Hematopoietic multipotent progenitor cell treated with erythropoietin and hydrocortisone succinate and interleukin-3 and kit ligand, for 4 days (in vitro differentiated cells): ENCODE data around the gene FCHSD2.
"Not testable (repeated sequence)": the region's sequence is repeated elsewhere in the genome, so short reads cannot be mapped to it uniquely, and the experiment has no call there.

Experiments
- DNase-seq: peaks from one replicate; pipeline ENCODE4 v3.0.0-alpha.2; 2015

Gene FCHSD2

DNA sequence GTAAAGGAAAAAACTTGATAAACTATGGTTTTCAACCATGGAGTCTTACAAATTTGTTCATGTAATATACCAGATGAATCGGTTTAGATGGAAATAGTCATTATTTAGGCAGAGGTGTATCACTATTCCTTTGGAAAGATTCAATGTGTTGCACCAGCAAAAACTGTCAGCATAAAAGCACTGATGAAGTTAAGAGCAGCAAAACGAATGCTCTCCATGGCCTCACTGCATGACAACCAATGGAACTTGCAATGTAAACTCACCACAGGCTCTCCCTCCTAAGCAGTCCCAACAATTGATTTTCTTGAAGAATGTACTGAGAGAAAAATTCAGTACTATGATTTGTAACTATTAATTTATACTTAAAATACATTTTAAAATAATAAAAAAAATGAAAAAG is 139.9 kb downstream of the FCHSD2 start:
- no peak for DNase-seq

GRCh38 chr11:73001615-73002014 is 140.5 kb downstream of the FCHSD2 start:
- DNase-seq = no peak

DNA sequence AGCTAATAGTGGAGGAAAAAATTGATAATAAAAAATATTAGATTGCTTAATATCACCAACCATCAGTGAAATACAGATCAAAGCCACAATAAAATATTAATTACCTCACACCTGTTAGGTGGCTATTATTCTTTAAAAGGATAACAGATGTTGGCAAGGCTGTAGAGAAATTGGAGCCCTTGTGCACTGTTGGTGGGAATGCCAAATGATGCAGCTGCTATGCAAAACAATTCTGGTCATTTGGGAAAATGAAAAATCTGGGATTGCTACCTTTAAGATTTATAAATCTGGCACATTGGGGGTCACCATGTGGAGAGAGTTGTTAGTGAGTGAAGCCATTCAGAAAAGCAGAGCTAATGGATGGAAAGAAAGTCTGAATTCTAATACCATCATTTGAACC is 143.4 kb downstream of the FCHSD2 start:
- no peak for DNase-seq

GRCh38 chr11:72996959-72997358 is 145.2 kb downstream of the FCHSD2 start:
- DNase-seq = peak; percentile 26

- DNase-seq = no peak
Measured at GRCh38 chr11:72989727-72990126, 152.4 kb downstream of the FCHSD2 start.

- no peak for DNase-seq
Measured at GRCh38 chr11:72988821-72989220, 153.3 kb downstream of the FCHSD2 start.

- DNase-seq = no peak
Measured at GRCh38 chr11:72985645-72986044, 156.5 kb downstream of the FCHSD2 start.

- no peak for DNase-seq
Measured at GRCh38 chr11:72984453-72985077, 157.6 kb downstream of the FCHSD2 start.

- DNase-seq = no peak
Measured at GRCh38 chr11:72983560-72983959, 158.6 kb downstream of the FCHSD2 start.

GRCh38 chr11:72981971-72982685 is 160.0 kb downstream of the FCHSD2 start:
- DNase-seq = no peak

DNA sequence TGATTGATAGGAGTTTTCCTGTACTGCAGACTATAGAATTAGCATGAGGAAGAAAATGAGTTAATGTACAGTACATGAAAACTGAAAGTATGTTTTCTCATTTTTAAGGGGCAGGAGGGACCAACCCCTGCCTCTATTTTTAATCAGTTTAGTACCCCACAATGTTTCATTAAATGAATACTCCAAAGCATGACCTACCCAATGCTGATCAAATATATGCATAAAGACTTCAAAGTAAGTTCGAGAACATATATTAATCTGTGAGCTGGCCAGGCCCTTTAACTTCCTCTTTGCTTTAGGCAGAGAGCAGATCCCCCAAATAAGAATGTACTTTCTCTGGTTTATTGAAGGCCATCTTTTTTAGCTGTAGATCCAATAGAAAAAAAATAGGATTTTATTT is 161.0 kb downstream of the FCHSD2 start:
- peak; percentile 59 for DNase-seq

GRCh38 chr11:72977782-72978181 is 164.3 kb downstream of the FCHSD2 start:
- not testable (repeated sequence) for DNase-seq

GRCh38 chr11:72976522-72976892 is 165.6 kb downstream of the FCHSD2 start:
- not testable (repeated sequence) for DNase-seq

- DNase-seq = peak; percentile 88
Measured at GRCh38 chr11:72975778-72976521, 166.2 kb downstream of the FCHSD2 start.

GRCh38 chr11:72974487-72975205 is 167.5 kb downstream of the FCHSD2 start:
- no peak for DNase-seq

DNA sequence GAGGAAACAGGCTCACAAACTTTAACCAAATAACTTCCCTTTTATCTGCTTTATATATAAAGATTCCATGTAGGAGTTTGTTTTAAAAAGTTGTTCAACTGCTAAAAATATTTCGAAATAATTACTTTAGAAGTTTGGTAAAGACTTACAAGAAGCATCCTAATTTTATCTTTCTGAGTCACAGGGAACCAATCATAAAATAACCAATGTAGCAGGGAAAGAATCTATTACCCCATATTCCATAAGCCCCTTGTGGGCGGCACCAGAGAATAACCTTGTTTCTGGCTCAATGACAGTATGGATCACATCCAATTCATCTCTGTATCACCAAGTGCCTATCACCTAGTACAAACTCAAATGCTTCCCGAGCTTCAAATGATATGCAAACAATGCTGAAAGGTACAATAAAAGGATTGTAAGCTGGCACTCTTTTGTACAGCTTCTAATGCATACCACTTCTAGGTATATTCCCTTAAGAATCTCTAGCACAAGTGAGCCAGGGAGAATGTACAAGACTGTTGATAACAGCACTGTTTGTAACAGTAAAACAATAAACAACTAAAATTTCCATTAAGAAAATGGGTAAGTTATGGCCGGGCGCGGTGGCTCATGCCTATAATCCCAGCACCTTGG is 169.5 kb downstream of the FCHSD2 start:
- no peak for DNase-seq

DNA sequence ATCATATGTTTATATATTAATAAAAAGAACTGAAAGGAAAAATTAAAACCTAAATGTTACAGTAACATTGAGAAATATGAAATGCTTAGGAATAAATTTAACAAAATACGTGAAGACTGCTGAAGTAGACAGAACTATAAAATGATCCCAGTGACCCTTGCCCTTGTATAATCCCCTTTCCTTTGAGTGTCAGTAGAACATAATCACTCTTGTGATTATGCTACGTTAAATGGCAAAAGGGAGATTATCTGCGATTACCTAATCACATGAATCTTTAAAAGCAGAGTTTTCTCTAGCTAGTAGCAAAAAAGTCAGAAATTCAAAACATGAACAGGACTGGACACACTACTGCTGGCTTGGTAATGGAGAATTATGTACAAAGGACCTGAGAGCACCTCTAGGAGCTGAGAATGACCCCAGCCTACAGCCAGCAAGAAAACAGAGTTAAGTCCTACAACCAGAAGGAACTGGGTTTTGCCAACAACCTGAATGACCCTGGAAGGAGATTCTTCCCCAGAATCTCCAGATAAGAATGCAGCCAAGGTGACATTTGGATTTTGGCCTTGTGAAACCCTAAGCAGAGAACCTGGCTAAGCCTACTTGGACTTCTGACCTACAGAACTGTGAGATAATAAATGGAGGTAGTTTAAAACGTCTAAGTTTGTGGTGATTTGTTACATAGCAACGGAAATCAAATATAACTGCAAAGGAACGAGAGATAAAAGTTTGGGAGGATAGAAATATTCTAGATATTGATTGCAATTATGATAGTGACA is 170.7 kb downstream of the FCHSD2 start:
- no peak for DNase-seq

GRCh38 chr11:72970557-72971118 is 171.5 kb downstream of the FCHSD2 start:
- DNase-seq = peak; percentile 43

- peak; percentile 90 for DNase-seq
Measured at GRCh38 chr11:72969894-72970335, 172.2 kb downstream of the FCHSD2 start.

- no peak for DNase-seq
Measured at GRCh38 chr11:72968390-72968789, 173.7 kb downstream of the FCHSD2 start.

- no peak for DNase-seq
Measured at GRCh38 chr11:72965672-72966071, 176.4 kb downstream of the FCHSD2 start.

- DNase-seq = no peak
Measured at GRCh38 chr11:72962717-72963116, 179.4 kb downstream of the FCHSD2 start.
